ENCODE data around the gene DRGX. TPM values are rescaled to one million over a fixed set of nuclear protein-coding genes. Genes with fewer than 3 reads are reported as not detected.

The DRGX gene
- total RNA-seq, 1 experiment from 2014 or later, result not detected

DNA sequence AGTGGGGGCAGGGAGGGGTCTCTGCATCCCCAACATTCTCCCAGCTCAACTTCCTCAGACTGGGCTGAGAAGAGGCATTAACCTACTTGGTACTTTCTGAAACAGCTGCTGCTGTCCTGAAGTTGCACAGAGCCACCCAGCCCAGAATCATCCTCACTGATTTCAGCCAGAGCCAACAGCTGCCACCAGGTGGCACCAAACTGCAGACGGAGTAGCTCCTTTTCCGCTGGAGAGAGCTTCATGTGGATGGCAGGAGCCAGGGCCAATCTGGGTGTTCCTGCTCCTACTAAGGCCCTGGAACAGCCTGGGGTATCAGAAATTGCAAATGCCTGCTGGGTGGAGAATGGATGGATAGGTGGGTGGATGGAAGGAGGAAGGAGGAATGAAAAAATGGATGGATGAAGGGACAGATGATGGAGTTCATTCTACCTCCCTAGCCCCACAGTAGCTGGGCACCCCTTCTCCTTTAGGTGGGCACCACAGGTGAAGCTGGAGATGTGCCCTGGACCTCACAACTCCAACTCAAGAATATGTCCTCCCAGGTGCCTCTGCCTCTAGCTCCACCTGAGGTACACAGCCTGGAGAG, 11.8 kb upstream of the DRGX start:
- DNase-seq (ENCODE audit: low read depth), result peak; percentile 55

DNA sequence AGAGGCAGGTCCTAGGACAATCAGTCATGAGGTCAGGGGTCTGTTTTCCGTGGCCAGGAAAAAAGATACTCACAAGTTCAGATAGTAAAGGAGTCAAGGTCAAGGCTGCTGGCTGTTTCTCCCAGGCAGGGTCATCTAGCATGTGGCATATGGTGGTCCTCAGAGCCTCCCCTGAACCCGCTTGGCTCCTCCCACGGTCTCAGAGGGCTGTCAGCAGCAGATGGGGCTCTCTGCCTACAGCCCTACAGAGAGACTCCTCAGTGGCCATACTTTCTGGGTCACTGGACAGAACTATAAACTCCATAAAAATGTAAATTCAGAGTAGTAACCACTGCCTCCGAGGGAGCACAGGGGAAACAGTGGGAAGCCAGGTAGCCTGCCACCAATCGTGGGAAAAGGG, 11.3 kb upstream of the DRGX start:
- no peak for DNase-seq (ENCODE audit: low read depth)

DNA sequence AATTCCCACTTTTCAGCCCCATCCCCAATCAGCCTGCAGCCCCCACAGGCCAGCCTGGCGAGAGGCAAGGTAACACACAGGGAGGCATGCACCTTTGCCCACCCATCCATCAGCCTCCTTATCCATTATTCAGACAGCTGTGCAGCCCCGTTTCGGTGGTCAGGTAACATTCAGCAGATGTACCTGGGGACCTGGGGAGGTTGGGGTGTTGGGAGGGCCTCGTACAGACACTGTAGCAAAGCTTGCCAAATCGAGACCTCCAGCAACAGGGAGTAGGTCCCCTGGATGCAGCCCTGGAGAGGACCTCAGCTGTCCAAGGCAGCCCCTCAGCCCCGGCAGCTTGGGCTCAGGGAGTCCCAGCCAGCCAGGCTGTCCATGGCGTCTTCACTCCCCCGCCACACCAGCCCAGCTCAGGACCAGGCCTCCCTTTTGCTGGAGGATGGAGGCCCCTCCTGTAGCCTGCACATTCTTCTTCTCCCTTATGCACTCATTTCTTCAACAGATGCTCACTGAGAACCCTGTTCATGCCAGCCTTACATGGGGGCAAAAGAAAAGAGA, 8.5 kb upstream of the DRGX start:
- DNase-seq (ENCODE audit: low read depth), result no peak

DNA sequence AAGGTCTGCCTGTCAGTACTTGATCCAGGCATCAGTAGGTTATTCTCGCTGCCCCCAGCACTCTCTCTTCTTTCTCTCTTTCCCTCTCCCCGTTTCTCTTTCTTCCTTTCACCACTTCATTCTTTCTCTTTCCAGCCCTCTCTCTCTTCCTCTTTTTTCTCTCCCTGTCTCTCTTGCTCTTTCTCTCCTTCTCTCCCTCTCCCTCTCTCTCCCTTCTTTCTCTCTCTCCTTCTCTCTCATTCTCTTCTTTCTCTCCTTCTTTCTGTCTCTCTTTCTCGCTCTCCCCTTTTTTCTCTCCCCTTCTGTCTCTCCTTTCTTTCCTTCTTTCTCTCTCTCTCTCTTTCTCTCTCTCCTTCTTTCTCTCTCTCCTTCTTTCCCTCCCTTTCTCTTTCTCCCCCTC, 7.5 kb upstream of the DRGX start:
- DNase-seq (ENCODE audit: low read depth), result no peak

DNA sequence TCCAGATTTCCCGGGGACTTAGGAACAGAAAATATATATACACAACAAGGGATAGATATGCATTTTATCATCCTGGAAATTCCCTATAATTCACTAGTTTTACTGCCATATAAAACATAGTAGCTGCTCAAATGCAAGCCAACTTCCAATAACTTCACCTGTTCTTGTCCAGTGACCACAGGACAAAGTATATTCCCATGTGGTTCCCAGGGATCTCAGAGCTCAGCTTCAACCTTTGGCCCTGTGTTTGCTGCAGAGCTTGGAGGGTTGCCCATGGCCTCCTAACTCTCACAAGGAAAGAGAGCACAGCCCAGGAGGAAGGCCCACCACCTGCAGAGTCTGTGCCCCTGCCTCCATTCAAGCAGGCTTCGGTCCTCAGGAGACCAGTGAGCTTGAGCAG, 4.5 kb upstream of the DRGX start:
- no peak for DNase-seq (ENCODE audit: low read depth)

DNA sequence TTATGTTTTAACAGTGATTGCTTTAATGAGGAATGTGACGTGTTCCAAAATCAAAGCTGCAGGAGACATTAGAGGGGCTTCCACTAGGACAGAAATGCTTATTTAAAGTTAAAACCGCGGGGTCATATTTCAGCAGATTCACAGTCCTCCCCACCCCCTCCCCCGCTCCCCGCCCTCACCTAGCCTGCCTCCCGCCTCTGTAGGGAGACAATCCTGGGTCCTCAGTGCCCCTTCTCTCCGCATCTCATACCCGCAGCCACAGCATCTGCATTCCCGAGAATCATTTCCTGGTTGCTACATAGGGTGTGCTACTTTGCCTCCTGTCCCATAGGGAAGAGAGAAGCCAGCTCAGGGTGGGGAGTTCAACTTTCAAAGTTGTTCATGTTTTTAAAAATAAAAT, 3.1 kb upstream of the DRGX start:
- DNase-seq (ENCODE audit: low read depth), result no peak

DNA sequence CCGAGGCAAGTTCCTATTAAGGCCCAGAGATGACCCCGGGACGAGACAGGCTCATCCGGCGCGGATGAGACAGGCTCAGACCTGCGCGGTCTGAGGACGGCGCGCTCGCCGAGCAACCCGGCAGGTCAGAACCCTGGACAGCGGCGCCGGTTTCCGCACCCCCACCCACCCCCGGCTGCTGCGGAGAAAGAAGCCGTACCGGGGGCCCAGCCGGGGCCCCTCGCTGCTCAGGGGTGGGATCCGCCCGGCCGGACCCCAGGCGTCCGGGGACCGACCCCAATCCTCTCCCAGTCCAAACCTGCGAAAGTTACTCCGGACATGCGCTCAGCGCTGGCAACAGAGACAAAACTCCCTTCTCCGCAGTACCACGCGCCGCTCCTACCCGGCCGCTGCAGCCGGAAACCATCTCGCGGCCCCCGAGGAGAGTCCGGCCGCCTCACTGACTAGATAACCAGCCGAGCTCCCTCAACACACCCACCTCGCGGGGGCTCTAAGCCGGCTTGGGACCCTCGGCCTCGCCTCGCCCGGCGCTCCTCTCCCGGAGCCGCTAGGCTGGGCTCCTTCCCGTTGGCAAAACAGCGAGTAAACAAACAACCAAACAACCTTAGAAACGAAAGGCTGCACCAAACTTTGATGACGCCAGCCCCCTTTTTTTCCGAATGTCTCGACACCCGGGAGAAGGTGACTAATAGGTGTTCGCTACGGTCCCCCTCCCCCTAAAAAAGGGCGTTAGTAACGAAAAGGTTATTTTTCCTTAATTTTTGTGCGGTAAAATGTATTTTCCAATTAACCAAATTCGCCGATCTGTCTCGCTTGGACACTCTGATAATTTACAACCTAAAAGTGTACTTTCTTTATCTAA, 2.3 kb upstream of the DRGX start:
- peak; percentile 20 for DNase-seq (ENCODE audit: low read depth)

DNA sequence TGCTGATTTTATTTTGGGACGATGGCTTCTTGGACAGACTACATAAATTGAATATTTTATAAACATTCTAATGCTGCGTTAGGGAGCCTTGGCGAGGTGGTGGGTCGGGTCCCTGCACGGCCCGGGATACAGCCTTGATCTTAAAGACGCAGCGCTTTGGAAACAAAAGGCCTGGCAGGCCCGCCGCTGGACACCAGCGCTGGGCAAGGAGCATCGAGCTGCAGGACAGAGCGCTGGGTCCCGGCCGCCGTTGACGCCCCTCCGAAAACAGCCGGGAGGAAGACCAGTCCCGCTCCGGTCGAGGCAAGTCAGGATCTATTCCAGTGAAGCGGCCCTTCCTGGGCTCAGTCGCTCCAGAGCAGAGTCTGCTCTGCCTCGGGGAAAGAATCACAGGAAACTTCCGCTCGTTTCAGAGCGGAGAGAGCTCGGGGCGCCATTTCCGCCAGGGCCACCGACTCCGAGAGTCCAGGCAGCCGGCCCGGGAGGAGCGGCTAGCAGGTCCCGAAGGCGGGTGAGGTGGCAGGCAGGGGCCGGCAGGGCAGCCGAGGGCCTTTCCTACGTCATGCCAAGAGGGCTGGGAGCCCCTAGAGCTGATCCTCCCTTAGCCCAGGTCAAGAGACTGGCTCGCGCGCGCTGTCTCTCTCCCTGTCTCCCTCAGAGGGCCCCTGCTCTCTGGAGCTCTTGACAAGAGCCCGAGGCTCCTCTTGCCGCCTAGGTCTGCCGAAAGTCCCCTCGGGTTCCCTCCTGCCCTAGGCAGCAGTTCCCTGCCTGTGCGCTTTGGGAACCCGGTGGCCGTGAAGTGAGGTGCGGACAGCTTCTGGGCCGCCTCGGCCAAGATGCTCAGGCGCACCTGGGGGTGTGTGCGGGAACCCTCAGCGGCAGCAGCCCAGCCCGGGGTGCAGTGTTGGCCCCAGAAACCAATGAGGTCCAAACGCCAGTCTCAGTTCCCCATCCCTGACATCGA, 1.4 kb upstream of the DRGX start:
- DNase-seq (ENCODE audit: low read depth), result no peak

DNA sequence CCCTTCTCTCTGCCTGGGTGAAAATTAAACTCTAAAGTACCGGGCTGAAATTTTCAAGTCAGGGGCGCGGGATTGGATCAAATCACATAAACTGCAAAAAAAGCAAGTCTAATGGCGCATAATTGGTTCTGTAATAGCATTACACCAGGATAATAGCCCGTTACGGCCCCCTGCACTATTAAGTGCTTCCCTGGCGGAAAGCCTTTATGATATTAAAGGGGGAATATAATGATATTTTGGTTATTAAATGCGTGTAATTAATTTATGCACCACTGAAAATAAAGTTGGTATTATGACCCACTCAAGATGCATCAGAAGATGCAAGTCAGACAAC, 744 bp upstream of the DRGX start:
- DNase-seq (ENCODE audit: low read depth), result no peak

DNA sequence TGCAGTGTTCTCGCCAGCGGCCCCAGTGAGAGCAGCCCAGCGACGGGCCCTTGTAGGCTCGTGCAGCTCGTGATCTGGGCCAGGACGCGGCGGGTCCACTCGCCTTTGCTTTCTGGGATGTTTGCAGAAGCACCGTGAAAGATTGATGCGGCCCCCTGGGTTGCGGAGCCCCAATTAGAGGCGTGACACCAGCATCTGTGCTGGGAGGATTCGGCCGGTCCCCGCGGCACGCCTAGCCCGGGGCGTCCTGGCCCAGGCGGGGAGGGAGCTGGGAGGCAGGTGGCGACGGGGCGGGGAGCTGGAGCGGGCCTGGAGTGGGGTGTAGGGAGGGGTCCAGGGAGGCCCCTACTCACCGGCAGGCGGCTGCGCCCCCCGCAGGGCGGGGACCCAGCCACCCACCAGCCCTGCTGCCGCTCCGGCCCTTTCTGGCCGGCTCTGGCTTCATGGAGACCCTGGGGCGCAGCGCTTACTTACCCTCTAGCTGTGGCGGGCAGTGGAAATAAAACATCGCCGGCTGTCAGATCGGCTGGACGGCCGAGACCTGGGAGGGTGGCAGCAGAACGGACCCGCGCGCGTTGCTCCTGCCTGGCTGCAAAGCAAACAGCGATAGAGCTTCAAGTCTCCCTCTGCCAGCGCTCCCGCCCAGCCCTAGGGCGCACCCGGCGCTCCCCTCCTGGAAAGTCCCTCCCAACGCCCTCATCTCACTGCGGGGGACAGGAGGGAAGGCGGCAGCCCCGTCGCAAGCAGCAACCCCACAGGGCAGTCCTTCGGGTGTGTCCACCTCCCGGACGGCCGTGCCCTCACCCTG, 752 bp downstream of the DRGX start:
- DNase-seq (ENCODE audit: low read depth), result no peak

DNA sequence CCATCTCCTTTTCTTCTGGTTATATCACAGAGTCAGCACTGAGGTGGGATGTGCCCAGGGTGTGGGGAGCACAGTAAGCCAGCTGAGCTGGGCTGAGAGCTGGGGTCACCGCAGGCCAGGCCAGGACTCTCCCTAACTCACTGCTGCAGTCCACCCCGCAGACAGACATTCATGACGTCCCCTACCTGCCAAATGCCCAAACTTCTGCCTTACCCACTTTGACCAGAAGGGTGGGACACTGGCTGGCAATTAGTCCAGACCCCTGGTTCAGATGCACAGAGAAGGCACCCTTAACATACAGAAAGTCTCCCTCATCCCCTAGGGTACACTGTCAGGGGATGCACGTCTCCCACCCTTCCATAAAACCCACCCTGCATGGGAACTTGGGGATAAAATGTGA, 2.1 kb downstream of the DRGX start:
- DNase-seq (ENCODE audit: low read depth), result no peak

DNA sequence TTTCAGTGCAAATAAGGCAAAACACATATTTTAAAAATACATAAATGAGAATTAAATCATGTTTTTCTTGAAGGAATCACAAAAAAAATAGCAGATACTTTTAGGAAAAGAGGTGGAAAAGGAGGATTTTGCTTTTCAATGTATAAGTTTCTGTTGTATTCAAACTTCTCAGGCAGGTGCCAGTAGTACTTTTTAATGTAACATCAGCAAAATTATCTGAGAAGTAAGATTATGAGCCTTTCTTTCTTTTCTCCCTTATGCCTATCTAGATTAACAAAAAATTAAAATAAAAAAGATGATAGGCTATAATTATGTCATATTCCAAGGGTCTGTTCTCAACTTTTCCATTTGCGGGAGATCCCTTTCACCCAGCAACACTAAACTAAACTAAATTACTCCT, 2.6 kb downstream of the DRGX start:
- DNase-seq (ENCODE audit: low read depth), result no peak

DNA sequence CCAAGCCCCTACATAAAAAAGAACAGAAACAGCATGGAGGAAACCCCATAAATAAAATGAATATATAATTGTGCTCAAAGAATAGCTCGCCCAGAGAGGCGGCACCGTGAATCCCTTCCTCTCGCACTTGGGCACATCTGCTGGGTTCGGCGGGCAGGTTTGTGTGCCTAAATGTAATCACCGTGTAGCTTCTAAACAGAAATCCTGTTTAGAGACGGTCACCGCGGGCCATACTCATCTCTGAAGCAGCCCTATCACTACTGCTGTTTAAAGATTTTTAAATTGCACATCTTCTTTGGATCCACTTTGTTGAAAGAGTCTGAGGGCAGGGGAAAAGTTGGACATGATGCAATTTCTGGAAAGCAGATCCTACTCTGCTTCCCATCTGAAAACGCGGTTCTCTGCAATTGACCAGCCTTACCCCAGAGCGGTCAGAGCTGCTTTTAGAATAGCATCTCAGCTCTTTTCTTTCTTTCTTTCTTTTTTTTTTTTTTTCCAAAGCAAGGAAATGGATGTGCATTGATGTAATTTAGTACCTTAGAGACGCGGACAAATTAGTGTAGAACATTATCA, 6.4 kb downstream of the DRGX start:
- no peak for DNase-seq (ENCODE audit: low read depth)

DNA sequence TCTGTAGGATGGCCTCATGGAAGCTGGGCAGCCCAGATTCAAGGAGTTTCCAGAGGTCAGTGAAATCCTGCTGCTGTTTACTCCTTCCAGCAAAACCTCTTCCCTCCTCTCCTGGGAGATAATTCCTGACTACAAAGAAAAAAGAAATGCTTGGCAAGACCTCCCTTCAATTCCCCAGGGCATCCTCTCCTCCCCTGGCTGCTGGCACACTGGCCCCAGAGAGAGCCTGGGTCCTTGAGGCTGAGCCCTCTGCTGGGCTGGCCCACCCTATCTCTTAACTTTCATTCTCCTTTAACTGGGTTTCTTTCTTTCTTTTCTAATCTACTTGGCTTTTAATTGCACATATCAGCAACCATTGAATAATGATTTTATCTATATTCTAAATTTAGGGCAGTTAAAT, 7.7 kb downstream of the DRGX start:
- DNase-seq (ENCODE audit: low read depth), result no peak

DNA sequence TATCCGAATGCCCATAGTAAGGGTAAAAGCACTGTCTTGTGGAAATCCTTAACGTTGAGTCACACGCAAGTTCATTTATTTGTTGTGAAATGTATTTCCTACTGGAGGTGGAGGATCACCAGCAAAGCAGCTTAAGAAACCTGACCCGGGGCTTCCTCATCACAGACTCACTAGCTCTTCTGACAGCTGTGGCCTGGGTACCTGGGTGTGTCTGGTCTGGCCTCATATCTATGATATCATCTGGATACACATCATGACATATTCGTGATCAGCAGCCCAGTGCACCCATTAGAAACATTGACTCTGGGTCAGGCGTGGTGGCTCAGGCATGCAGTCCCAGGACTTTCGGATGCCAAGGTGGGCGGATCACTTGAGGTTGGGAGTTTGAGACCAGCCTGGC, 8.8 kb downstream of the DRGX start:
- peak; percentile 63 for DNase-seq (ENCODE audit: low read depth)

DNA sequence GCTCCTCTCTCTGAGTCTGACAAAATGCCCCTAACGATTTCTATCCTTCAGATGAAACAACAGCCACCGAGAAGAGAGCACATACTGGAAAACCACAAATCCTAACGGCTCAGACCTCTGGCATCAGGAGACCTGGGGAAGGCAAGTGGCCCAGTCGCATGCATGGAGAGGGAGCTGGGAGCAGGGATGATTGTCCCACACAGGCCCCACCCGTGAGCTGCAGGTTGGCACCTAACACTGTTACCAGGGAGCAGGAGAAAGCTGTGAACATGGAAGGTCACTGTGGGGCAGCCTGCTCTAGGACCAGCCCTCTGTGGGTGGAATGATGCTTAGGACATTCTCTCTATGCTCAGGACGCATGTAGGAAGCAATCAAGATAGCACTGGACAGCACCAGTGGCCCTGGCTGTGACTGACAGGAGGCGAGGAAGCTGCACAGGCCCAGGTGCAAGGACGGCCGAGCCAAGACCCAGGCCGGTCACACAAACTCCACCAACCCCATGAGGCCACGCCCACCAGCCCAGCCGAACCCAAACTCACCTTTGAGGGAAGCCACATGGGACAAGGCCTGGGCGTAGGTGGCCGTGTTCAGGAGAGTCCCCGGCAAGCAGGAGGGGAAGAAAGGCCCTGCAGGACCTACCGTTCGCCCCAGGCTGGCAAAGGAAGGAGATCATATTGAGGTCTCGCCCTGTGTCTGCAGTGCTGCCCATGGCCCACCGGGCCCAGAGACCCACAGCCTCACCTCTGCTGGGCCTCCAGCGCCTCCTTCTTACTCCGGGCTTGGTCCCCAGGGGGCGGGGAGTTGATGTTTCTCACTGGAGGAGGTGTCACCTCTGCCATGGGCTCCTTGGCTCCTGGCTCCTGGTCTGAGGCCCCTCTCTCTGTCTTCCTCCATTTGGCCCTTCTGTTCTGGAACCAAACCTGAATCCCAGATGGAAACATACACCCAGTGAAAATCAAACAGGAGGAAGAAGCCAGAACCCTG, 9.7 kb downstream of the DRGX start:
- DNase-seq (ENCODE audit: low read depth), result no peak

DNA sequence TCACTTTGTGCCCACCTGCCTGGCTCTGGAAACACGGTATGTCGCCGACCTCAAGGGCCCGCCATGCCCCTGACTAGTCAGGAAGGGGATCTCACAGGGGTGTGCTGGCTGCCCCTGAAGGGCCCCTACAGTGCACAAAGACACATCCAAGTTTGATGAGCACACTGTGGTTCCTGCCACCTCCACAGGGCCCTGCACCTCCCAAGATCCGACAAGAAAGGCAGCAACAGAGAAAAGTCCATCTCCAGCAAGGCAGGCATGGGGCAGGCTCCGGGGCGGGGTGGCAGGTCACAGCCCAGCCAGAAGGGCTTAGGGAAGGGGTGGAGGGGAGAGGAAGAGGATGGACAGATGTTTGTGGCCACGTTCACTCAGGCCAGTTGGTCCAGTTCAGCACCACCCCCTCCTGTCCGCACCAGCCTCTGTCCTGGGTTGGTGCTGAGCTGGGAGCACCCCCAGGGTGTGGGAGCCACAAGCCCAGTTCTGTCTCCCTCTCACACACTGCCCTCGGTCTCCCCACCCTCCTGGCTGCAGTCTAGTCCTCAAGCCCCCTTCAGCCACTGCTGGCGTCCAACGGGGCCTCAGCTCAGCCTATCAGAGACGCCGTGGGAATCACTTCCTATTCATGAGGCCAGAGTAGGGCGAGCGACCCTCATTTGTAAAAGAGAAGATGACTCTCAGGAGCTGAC, 11.5 kb downstream of the DRGX start:
- DNase-seq (ENCODE audit: low read depth), result no peak

DNA sequence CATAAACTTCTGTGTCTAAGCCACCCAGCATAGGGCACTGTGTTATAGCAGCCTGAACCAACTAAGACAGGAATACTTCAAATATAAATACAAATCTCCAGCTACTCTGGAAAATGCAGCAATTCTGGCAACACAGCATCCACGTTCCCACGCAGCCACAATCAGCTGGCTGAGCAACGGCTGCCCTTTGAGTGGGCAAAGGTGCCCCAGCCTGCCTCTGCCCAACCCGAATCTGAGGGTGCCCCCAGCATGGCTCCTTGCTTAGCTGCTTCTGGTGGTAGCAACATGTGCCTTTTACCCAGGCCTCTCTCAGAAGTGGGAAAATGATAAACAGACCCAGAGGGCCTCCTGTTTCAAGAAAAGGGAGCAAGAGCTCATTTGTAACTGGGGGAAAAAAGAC, 12.0 kb downstream of the DRGX start:
- DNase-seq (ENCODE audit: low read depth), result no peak

DNA sequence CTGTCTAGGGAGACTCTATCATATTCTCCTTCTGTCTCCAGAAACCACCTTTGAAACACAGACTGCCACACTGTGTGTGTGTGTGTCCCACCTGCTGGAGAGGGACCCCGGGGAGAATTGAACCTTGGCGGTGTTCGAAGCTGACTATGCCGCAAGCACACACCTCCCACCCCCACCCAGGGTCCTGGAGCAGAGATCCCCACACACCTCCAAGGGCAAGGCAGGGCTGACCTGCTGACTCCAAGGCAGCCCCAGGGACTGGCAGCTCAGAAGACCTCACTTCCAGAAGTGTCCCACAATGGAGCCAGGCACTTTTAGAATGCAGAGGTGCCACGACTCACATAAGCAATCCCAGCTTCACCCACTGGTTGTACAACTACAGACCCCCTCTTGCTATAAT, 13.1 kb downstream of the DRGX start:
- DNase-seq (ENCODE audit: low read depth), result no peak
